ENCODE results near the gene DOC2B.

DNA sequence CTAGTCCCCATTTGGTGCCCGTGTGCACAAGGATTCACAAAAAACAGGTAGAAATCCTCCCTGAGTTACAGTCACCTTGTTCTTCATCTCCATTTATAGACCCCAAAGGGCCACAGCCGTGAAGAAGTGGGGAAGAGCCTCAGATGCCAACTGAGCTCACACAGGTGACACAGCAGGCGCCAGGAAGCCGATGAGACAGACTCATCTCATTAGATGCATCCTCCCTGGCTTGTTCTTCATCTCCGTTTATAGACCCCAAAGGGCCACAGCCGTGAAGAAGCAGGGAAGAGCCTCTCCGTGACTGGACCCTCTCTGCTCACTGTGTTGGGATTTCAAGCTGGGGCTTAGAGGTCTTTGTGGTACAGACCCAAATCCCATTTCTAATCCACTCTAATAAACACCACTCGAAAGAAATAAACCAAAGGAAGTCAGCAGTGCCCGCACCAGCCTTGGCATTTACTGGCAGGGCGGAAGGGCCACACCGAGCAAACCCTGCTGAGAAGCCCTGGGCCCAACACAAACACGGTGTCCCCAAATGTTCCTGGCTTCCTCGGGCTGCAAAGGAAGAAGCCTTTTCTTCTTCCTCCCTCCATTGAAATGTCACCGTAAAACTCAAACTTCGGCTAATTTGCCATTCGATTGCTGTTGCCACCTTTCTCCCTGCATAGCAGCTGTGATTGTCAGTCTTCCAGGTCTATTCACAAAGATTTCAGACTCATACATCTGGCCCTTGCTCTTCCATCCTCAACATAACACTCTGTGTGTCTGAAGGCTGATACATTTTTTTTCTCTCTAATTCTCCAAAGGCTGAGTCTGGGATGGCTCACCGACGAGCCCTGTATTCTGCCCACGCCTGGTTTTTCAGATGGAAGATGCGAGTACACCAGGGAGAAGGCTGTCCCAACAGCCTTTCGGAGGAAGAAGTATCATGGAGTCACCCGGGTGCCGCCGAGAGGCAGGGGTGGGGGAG lies 44.9 kb upstream of the DOC2B start:
- TF ChIP-seq TAF1 (IDR thresholded peaks at IDR 0.05; ENCODE audit: borderline replicate concordance, low read depth, low read length) (no peak), RAD21 (IDR thresholded peaks at IDR 0.05; ENCODE audit: low read length) (no peak), TEAD4 (IDR thresholded peaks at IDR 0.05; ENCODE audit: borderline replicate concordance, insufficient read depth) (no peak), MXI1 (IDR thresholded peaks at IDR 0.05; ENCODE audit: low read depth, low read length) (no peak), NFIC (IDR thresholded peaks at IDR 0.05; ENCODE audit: borderline replicate concordance) (no peak), RXRA (IDR thresholded peaks at IDR 0.05; ENCODE audit: borderline replicate concordance, low read depth) (no peak), TCF12 (IDR thresholded peaks at IDR 0.05) (no peak), EZH2phosphoT487 (IDR thresholded peaks at IDR 0.05; ENCODE audit: borderline replicate concordance, low read depth) (no peak), EP300 (IDR thresholded peaks at IDR 0.05; ENCODE audit: borderline replicate concordance in 1 of 2, low read depth in 1 of 2, low read length in 1 of 2) (no peak), NRF1 (IDR thresholded peaks at IDR 0.05; ENCODE audit: low read depth, low read length) (no peak)
- TF ChIP-seq, protein P1, sequence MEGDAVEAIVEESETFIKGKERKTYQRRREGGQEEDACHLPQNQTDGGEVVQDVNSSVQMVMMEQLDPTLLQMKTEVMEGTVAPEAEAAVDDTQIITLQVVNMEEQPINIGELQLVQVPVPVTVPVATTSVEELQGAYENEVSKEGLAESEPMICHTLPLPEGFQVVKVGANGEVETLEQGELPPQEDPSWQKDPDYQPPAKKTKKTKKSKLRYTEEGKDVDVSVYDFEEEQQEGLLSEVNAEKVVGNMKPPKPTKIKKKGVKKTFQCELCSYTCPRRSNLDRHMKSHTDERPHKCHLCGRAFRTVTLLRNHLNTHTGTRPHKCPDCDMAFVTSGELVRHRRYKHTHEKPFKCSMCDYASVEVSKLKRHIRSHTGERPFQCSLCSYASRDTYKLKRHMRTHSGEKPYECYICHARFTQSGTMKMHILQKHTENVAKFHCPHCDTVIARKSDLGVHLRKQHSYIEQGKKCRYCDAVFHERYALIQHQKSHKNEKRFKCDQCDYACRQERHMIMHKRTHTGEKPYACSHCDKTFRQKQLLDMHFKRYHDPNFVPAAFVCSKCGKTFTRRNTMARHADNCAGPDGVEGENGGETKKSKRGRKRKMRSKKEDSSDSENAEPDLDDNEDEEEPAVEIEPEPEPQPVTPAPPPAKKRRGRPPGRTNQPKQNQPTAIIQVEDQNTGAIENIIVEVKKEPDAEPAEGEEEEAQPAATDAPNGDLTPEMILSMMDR (IDR thresholded peaks at IDR 0.05) = no peak
- TF ChIP-seq, protein P2, sequence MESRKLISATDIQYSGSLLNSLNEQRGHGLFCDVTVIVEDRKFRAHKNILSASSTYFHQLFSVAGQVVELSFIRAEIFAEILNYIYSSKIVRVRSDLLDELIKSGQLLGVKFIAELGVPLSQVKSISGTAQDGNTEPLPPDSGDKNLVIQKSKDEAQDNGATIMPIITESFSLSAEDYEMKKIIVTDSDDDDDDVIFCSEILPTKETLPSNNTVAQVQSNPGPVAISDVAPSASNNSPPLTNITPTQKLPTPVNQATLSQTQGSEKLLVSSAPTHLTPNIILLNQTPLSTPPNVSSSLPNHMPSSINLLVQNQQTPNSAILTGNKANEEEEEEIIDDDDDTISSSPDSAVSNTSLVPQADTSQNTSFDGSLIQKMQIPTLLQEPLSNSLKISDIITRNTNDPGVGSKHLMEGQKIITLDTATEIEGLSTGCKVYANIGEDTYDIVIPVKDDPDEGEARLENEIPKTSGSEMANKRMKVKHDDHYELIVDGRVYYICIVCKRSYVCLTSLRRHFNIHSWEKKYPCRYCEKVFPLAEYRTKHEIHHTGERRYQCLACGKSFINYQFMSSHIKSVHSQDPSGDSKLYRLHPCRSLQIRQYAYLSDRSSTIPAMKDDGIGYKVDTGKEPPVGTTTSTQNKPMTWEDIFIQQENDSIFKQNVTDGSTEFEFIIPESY (IDR thresholded peaks at IDR 0.05; ENCODE audit: borderline replicate concordance, low read depth) = no peak
